COLO668 (cell line): ENCODE data around the gene NRSN2.

ENCODE experiments used
- DNase-seq: peaks from one replicate; lab custom pipeline; 2025; ENCODE audit not compliant: unreplicated experiment; lab: John Stamatoyannopoulos, UW

The NRSN2 gene

GRCh38 chr20:346640-347316, at the start of gene NRSN2:
TSS of gene NRSN2 (plus strand) at chr20:347111. CDS start at chr20:349644, 2,533 bp downstream.
- DNase-seq: peak; percentile 79

GRCh38 chr20:297925-298775, 48.8 kb upstream of the NRSN2 start:
- peak; percentile 89 for DNase-seq

- no peak for DNase-seq
These were observed 48.0 kb upstream of the NRSN2 start for GRCh38 chr20:298776-299391.

- DNase-seq: no peak
These were observed 46.4 kb upstream of the NRSN2 start for GRCh38 chr20:300345-300990.

GRCh38 chr20:301886-302848, 44.7 kb upstream of the NRSN2 start:
- no peak for DNase-seq

GRCh38 chr20:305745-306144, 41.2 kb upstream of the NRSN2 start:
- no peak for DNase-seq

- DNase-seq: no peak
These were observed 38.4 kb upstream of the NRSN2 start for GRCh38 chr20:308427-309038.

- DNase-seq: no peak
These were observed 37.5 kb upstream of the NRSN2 start for GRCh38 chr20:309306-309840.

- peak; percentile 88 for DNase-seq
These were observed 36.9 kb upstream of the NRSN2 start for GRCh38 chr20:309841-310644.

GRCh38 chr20:310645-311044, 36.3 kb upstream of the NRSN2 start:
- DNase-seq: no peak

GRCh38 chr20:311609-312008, 35.3 kb upstream of the NRSN2 start:
- no peak for DNase-seq

- DNase-seq: no peak
These were observed 34.8 kb upstream of the NRSN2 start for GRCh38 chr20:312067-312466.

- no peak for DNase-seq
These were observed 34.0 kb upstream of the NRSN2 start for GRCh38 chr20:312866-313265.

GRCh38 chr20:313402-313801, 33.5 kb upstream of the NRSN2 start:
- DNase-seq: no peak

- DNase-seq: no peak
These were observed 33.0 kb upstream of the NRSN2 start for GRCh38 chr20:313948-314347.

GRCh38 chr20:316316-317068, 30.4 kb upstream of the NRSN2 start:
- no peak for DNase-seq

- DNase-seq: peak; percentile 94
These were observed 22.5 kb upstream of the NRSN2 start for GRCh38 chr20:324177-325044.
